Measurements from ENCODE around the gene BSN.

DNA sequence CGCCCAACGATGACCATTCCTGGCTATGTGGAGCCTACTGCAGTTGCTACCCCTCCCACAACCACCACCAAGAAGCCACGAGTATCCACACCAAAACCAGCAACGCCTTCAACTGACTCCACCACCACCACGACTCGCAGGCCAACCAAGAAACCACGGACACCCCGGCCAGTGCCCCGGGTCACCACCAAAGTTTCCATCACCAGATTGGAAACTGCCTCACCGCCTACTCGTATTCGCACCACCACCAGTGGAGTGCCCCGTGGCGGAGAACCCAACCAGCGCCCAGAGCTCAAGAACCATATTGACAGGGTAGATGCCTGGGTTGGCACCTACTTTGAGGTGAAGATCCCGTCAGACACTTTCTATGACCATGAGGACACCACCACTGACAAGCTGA lies 22.6 kb upstream of the BSN start:
- no peak for TF ChIP-seq POLR2A (IDR thresholded peaks at IDR 0.05; ENCODE audit: extremely low read depth, insufficient read length)
- no peak for TF ChIP-seq CTCF (IDR thresholded peaks at IDR 0.05; ENCODE audit: low read depth, low read length)
- no peak for TF ChIP-seq MYC (IDR thresholded peaks at IDR 0.05; ENCODE audit: low read depth, low read length)
- TF ChIP-seq MAX (IDR thresholded peaks at IDR 0.05; ENCODE audit: low read depth, low read length): no peak

Measured in NB4 (cell line).